Astrocyte (in vitro differentiated cells and primary cell): ENCODE data around the gene CDHR5.

Experiments
- CTCF ChIP-seq: IDR thresholded peaks from 2 replicates; pipeline ENCODE4 v1.5.1; 2011; ENCODE audit warnings: low read depth, mild to moderate bottlenecking, inconsistent platforms, low read length, moderate library complexity; ENCODE audit not compliant: insufficient read depth
- EZH2 ChIP-seq: IDR thresholded peaks from 2 replicates; pipeline ENCODE4 v1.6.1; 2012; ENCODE audit warnings: mild to moderate bottlenecking, low read length, inconsistent platforms; ENCODE audit not compliant: insufficient read depth

- TF ChIP-seq CTCF, result no peak
- TF ChIP-seq EZH2, result no peak
Measured at GRCh38 chr11:606245-606644, 18.5 kb downstream of the CDHR5 start.
